ENCODE data around the gene ZBTB16.

- no peak for TF ChIP-seq CTCF (IDR thresholded peaks at IDR 0.05; ENCODE audit: low read depth, low read length)
- TF ChIP-seq POLR2A (IDR thresholded peaks at IDR 0.05; ENCODE audit: extremely low read depth, insufficient read length), result no peak
- no peak for TF ChIP-seq MAX (IDR thresholded peaks at IDR 0.05; ENCODE audit: low read depth, low read length)
These were observed 223.9 kb downstream of the ZBTB16 start for GRCh38 chr11:114283422-114283821.

Data from NB4 (cell line).